Measurements from ENCODE around the gene SHISA4.

- TF ChIP-seq CTCF (IDR thresholded peaks at IDR 0.05; ENCODE audit: insufficient read depth, low read depth, low read length): no peak
- no peak for TF ChIP-seq EZH2 (IDR thresholded peaks at IDR 0.05; ENCODE audit: insufficient read depth, low read length)
Observed at GRCh38 chr1:201903135-201903534, 14.4 kb downstream of the SHISA4 start.
